ENCODE measurements around the gene CDC42EP2. TPM values are rescaled to one million over a fixed set of nuclear protein-coding genes. Genes with fewer than 3 reads are reported as not detected.

The CDC42EP2 gene
- total RNA-seq, 1 donor from 2014 or later = 26.7 TPM

GRCh38 chr11:65290448-65291165 is 24.1 kb upstream of the CDC42EP2 start:
- no peak for TF ChIP-seq EZH2 (IDR thresholded peaks at IDR 0.05; ENCODE audit: insufficient read depth, low read length)
- no peak for TF ChIP-seq CTCF (IDR thresholded peaks at IDR 0.05; ENCODE audit: insufficient read depth, low read depth, low read length)
- Histone ChIP-seq H3K36me3 (ENCODE audit: insufficient read depth, low read length) (peaks cover 12% of the 10 kb centered on the region), H2AFZ (ENCODE audit: low read depth, low read length) (no peak overlapping the region), H3K27me3 (ENCODE audit: insufficient read depth, low read length) (no peaks in the 10 kb centered on the region), H3K9ac (ENCODE audit: low read length) (peak overlapping the region; percentile 68), H4K20me1 (ENCODE audit: insufficient read depth, low read length) (no peaks in the 10 kb centered on the region), H3K4me1 (ENCODE audit: insufficient read depth, low read length) (peaks cover 16% of the 10 kb centered on the region), H3K4me2 (ENCODE audit: low read length) (peak overlapping the region; percentile 64), H3K4me3 (ENCODE audit: insufficient read depth, low read depth, low read length) (no peak overlapping the region), H3K27ac (ENCODE audit: low read depth, low read length) (peak overlapping the region; percentile 73), H3K9me3 (ENCODE audit: insufficient read depth, low read depth, low read length) (no peaks in the 10 kb centered on the region), H3K79me2 (ENCODE audit: insufficient read depth, low read length) (no peaks in the 10 kb centered on the region)
- H3K36me3 Mint-ChIP-seq (ENCODE audit: low read depth, unreplicated experiment) = peaks cover 22% of the 10 kb centered on the region
- peaks cover 22% of the 10 kb centered on the region for H3K4me1 Mint-ChIP-seq (ENCODE audit: low read depth, unreplicated experiment)
- H3K9me3 Mint-ChIP-seq (ENCODE audit: unreplicated experiment) = peaks cover 1% of the 10 kb centered on the region
- no peak overlapping the region for H3K27ac Mint-ChIP-seq (ENCODE audit: unreplicated experiment)
- peak; percentile 93 for DNase-seq (ENCODE audit: low read depth)
- no peaks in the 10 kb centered on the region for H3K27me3 Mint-ChIP-seq (ENCODE audit: low read depth, unreplicated experiment)
- no peak for FAIRE-seq
- H3K4me3 Mint-ChIP-seq (ENCODE audit: unreplicated experiment) = peak overlapping the region; percentile 14

- Mint-ChIP-seq H3K36me3 (ENCODE audit: low read depth, unreplicated experiment) (peaks cover 28% of the 10 kb centered on the region), H3K9me3 (ENCODE audit: unreplicated experiment) (peaks cover 1% of the 10 kb centered on the region), H3K27ac (ENCODE audit: unreplicated experiment) (peak overlapping the region; percentile 75), H3K4me1 (ENCODE audit: low read depth, unreplicated experiment) (peaks cover 22% of the 10 kb centered on the region), H3K27me3 (ENCODE audit: low read depth, unreplicated experiment) (no peaks in the 10 kb centered on the region), H3K4me3 (ENCODE audit: unreplicated experiment) (peak overlapping the region; percentile 56)
- Histone ChIP-seq H3K27me3 (ENCODE audit: insufficient read depth, low read length) (no peaks in the 10 kb centered on the region), H3K79me2 (ENCODE audit: insufficient read depth, low read length) (no peaks in the 10 kb centered on the region), H3K27ac (ENCODE audit: low read depth, low read length) (peak overlapping the region; percentile 73), H3K4me3 (ENCODE audit: insufficient read depth, low read depth, low read length) (no peak overlapping the region), H3K9me3 (ENCODE audit: insufficient read depth, low read depth, low read length) (no peaks in the 10 kb centered on the region), H3K36me3 (ENCODE audit: insufficient read depth, low read length) (peaks cover 20% of the 10 kb centered on the region), H4K20me1 (ENCODE audit: insufficient read depth, low read length) (no peaks in the 10 kb centered on the region), H2AFZ (ENCODE audit: low read depth, low read length) (no peak overlapping the region), H3K4me2 (ENCODE audit: low read length) (peak overlapping the region; percentile 64), H3K9ac (ENCODE audit: low read length) (peak overlapping the region; percentile 68), H3K4me1 (ENCODE audit: insufficient read depth, low read length) (peaks cover 16% of the 10 kb centered on the region)
- TF ChIP-seq CTCF (IDR thresholded peaks at IDR 0.05; ENCODE audit: insufficient read depth, low read depth, low read length) (no peak), EZH2 (IDR thresholded peaks at IDR 0.05; ENCODE audit: insufficient read depth, low read length) (no peak)
- no peak for FAIRE-seq
- peak; percentile 47 for DNase-seq (ENCODE audit: low read depth)
Measured at GRCh38 chr11:65291613-65292012, 23.1 kb upstream of the CDC42EP2 start.

DNA sequence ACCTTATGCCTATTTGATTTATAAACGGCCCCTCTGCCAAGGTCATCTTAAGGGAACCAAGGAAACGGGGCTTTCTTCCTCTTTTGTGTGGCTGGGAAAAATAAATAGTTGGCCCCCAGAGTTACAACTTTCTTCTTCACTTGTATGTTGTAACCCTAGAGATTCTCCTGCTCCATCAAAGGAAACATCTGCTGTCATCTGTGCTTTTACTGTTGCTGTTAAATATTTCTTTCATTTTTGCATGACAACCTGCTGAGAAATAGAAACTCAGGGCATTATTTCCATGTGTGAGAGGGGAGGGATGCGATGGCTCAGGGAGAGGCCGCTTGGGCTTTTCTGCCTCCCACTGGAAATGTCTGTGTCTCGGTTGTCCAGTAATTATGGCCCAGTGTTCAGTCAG is 21.8 kb upstream of the CDC42EP2 start:
- H3K4me1 ChIP-seq (ENCODE audit: insufficient read depth, low read length) = peaks cover 16% of the 10 kb centered on the region
- peaks cover 22% of the 10 kb centered on the region for H3K4me1 Mint-ChIP-seq (ENCODE audit: low read depth, unreplicated experiment)
- DNase-seq (ENCODE audit: low read depth) (no peak), FAIRE-seq (no peak)
- H3K9me3 ChIP-seq (ENCODE audit: insufficient read depth, low read depth, low read length) = no peaks in the 10 kb centered on the region
- H3K9ac ChIP-seq (ENCODE audit: low read length) = no peak overlapping the region
- no peaks in the 10 kb centered on the region for H3K9me3 Mint-ChIP-seq (ENCODE audit: unreplicated experiment)
- H3K27ac ChIP-seq (ENCODE audit: low read depth, low read length) = no peak overlapping the region
- no peak for TF ChIP-seq CTCF (IDR thresholded peaks at IDR 0.05; ENCODE audit: insufficient read depth, low read depth, low read length)
- TF ChIP-seq EZH2 (IDR thresholded peaks at IDR 0.05; ENCODE audit: insufficient read depth, low read length) = no peak
- no peak overlapping the region for H3K4me3 ChIP-seq (ENCODE audit: insufficient read depth, low read depth, low read length)
- no peak overlapping the region for H3K27ac Mint-ChIP-seq (ENCODE audit: unreplicated experiment)
- no peak overlapping the region for H3K4me3 Mint-ChIP-seq (ENCODE audit: unreplicated experiment)
- H3K27me3 ChIP-seq (ENCODE audit: insufficient read depth, low read length) = no peaks in the 10 kb centered on the region
- no peak overlapping the region for H2AFZ ChIP-seq (ENCODE audit: low read depth, low read length)
- no peaks in the 10 kb centered on the region for H3K27me3 Mint-ChIP-seq (ENCODE audit: low read depth, unreplicated experiment)
- peaks cover 21% of the 10 kb centered on the region for H3K36me3 Mint-ChIP-seq (ENCODE audit: low read depth, unreplicated experiment)
- H3K79me2 ChIP-seq (ENCODE audit: insufficient read depth, low read length) = no peaks in the 10 kb centered on the region
- peaks cover 20% of the 10 kb centered on the region for H3K36me3 ChIP-seq (ENCODE audit: insufficient read depth, low read length)
- H3K4me2 ChIP-seq (ENCODE audit: low read length) = no peak overlapping the region
- no peaks in the 10 kb centered on the region for H4K20me1 ChIP-seq (ENCODE audit: insufficient read depth, low read length)

Measured in astrocyte (in vitro differentiated cells and primary cell).